ENCODE results near the gene GANC.
"Not testable (repeated sequence)": the region's sequence is repeated elsewhere in the genome, so short reads cannot be mapped to it uniquely, and the experiment has no call there.

The GANC gene

DNA sequence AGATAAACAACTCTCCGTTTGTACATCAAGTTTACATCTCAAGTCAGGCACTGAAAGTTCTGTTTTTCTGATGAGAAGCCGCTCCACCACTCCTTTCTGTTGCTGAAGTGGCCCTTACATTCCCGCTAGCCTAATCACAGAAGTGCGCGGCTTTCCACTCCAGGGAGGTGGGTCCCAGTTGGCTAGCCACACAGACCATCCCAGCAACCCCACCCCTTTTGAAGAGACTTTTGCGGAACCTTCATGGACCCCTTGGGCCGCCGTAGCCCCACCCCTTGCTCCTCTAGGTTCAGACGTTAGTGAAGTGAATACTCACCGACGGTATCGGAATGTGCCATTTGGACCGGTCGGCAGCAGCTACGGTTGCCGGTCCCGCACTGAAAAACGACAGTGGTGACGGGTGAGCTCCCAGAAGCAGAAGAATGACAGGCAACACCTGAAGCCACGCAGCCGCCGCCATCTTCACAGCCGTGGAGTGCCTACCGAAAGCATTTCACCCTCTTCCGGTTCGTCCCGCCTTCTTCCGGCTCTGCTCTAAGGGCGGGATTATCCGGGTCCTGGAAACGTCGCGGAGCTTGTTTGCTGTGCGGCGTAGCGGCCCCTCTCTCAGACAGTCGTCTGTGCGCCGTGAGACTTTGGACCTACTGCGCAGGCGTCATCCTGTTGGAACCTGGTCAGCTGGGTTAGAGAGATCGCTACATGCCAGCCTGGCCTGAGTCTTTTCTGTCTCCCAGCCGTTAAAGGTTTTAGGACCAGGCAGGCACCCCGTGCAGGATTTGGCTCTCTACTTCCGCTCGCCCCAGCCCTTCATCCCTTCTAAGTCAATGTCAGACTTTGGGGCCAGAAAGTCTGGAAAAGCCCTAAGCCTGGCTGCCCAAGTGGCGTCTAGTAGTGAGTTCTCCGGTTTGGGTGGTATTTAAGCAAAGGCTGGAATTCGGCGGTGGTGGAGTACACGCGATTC, at the start of gene GANC, which contains the start of gene TMEM87A:
GANC (plus strand) TSS at position 263 of the 961 bp plus-strand sequence. CDS start 1,281 bp downstream, outside the sequence.
TMEM87A (minus strand) TSS at position 495 of the 961 bp plus-strand sequence; CDS start at position 460, 35 bp downstream.
- DNase-seq = peak; percentile 99

DNA sequence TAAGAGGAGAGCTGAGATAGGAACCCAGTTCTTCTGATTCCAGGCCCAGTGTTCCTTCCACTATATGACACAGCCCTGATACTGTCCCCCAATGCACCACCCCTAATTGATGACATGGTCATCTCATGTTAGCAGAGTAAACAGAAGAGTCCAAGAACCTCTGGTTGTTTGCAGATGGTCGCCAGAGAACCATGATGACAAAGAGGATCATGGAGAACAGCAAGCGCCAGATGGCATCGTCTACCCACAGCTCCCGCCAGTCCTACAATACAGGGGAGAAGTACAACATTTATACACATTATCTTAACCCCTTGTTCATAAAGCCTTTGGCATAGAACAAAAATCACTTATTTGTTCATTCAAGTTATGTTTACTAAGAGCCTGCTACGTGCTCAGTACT, 46.4 kb upstream of the GANC start:
- DNase-seq = no peak

GRCh38 chr15:42228036-42228435, 45.0 kb upstream of the GANC start:
- DNase-seq = no peak

DNA sequence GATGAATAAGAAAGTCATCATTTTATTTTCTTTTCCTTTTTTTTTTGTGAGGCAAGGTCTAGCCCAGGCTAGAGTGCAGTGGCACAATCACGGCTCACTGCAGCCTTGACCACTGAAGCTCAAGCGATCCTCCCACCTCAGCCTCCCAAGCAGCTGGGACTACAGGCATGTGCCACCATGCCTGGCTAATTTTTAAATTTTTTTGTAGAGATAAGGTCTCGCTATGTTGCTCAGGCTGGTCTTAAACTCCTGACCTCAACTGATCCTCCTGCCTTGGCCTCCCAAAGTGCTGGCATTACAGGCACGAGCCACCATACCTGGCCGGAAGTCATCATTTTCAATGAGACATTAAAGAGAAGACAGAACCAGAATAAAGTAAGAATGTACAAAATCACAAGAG, 44.0 kb upstream of the GANC start:
- DNase-seq = not testable (repeated sequence)

- DNase-seq = no peak
Measured at GRCh38 chr15:42231088-42231487, 41.9 kb upstream of the GANC start.

- DNase-seq = no peak
Measured at GRCh38 chr15:42232606-42233005, 40.4 kb upstream of the GANC start.

DNA sequence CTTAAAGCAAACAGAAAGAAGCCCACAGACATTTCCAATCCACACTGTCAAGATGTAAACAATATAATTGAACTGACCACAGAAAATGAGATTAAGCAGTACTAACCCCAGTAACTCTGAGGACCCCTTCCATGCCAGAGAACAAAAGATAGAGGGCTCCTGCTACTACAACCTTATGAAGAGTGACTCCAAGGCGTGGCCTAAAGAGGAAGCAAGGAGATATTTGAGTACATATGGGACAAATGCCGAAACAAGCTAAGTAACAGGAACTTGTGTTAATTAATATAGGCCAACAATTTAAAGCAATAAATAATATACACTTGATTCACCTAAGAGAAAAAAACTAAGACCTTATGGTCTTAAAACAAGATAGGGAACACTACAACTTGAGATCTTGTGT, 39.9 kb upstream of the GANC start:
- no peak for DNase-seq

DNA sequence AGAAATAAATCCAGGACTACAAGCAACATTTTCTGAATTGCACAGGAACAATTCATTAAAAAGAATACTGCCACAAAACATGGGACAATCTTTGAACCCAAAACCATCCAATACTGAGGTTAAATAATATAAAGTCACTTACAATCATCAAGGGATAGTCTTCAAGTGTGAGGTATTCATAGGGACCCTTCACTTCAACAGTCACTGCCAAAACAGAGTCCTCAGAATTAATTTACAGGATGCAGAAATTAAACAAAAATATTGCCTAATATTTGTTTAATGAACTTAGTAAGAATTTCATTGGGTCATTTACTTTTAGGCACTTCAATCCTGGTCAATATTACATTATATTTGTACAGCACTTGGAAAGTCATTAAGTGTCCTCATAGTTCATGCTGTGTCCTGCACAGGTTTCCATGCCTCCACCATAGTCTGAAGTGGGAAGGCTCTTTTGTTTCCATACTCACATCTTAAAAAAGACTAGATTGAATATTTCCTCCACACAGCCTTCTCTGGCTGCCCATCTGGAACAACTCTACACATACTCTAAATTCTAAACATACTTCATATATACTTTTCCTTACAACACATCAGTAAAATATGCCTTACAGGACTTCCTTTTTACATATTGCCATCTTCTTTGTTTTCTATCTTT, 33.3 kb upstream of the GANC start:
- no peak for DNase-seq

DNA sequence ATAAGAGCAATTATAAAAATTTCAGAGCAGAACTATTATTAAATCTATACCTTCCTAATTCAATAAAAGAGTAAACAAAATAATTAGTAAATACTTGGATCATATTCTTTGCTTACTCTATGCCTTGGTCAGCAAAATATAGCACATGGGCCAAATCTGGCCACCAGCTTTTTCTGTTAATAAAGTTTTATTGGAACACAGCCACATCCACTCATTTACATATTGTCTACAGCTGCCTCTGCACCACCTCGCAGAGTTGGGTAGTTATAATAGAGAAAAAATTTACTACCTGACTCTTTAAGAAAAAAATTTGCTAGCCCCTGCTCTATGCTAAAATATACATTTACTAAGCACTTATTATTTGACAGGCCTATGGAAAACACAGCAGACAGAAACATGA, 32.2 kb upstream of the GANC start:
- no peak for DNase-seq

- DNase-seq = no peak
Measured at GRCh38 chr15:42253300-42253699, 19.7 kb upstream of the GANC start.

DNA sequence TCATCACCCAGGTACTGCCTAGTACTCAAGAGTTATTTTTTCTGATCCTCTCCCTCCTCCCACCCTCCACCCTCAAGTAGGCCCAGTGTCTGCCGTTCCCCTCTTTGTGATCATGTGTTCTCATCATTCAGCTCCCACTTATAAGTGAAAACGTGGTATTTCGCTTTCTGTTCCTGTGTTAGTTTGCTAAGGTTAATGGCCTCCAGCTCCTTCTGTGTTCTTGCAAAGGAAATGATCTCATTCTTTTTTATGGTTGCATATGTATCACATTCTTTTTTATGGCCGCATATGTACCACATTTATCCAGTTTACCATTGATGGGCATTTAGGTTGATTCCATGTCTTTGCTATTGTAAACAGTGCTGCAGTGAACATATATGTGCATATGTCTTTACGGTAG, 8.2 kb upstream of the GANC start:
- no peak for DNase-seq

GRCh38 chr15:42267286-42267685, 5.7 kb upstream of the GANC start:
- DNase-seq = no peak

DNA sequence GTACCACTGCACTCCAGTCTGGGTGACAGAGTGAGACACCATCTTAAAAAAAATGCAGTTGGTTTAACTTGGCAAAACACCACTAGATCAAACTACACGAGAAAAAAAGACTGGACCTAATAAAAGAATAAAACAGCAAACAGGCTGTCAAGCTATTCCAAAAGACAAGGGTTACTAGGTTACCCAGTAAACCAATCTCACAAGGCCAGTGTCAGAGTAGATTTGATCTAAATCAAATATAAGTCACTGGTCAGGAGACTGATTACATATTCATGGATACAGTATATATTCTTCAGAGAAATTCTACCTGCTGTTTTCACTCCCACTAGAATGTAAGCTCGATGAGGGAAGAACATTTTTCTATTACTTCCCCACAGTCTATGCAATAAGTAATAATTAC, 2.5 kb upstream of the GANC start:
- no peak for DNase-seq

DNA sequence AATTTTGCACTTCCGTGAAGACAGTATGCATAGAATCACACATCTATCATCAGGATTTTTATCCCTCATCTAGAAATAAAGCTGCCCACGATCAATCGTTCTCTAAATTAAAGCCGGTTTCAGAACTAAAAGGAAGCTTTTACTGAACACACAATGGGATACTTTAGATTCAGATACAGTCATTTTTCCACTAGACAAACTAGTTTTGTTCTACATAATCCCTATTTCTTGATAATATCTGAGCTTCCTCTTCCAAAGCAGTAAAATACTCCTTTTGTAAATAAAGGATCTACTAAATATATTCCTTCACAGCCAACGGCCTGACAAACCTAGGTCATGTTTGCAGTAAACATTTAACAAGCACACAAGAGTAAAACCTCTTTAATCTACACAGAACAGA, 2.0 kb upstream of the GANC start:
- no peak for DNase-seq

DNA sequence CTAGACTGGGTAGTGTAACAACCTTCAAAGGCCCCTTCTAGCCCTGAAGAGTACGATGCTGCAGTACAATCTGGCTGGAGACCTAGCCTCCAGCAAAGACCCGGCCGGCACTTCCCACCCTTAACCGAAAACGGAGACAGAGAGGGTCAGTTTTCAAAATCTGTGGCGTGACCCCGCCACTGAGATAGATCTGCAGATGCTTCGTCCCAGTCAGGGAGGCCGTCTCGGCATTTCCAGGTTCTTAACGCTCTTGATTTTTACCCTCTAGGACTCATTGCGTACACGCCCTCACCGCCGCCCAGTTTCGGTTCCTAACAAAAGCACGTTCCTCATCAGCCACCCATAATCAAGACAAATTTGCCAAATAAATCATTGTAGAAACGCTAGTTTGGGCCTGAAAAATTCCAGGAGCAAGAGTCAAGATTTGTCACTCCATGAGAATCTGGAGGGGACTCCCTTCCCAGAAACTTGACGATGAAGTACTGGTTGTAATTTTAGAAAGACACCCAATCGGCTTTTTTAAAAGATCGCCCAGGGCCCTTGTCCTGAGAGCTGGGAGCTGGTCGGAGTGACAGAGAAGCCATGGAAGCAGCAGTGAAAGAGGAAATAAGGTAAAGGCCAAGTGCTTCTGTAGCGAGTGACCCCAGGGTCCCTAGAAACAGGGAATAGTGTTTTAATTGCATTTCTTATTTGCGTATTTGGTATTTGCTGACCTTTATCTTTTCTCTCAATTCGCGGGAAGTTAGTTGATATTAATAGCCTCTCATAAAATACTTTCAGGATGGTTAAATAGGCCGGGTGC, 1.1 kb downstream of the GANC start:
- DNase-seq = peak; percentile 76

DNA sequence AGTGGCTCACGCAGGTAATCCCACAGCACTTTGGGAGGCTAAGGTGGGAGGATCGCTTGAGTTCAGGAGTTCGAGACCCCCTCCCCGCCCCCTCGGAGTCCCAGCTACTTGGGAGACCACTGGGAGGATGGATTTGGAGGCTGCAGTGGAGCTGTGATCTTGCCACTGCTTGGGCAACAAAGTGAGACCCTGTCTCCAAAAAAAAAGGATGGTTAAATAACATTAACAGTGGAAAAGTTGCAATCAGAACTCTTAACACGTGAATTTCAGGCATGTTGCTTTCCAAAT, 1.6 kb downstream of the GANC start:
- DNase-seq = peak; percentile 26

GRCh38 chr15:42275780-42276391, 2.9 kb downstream of the GANC start:
- DNase-seq = no peak

DNA sequence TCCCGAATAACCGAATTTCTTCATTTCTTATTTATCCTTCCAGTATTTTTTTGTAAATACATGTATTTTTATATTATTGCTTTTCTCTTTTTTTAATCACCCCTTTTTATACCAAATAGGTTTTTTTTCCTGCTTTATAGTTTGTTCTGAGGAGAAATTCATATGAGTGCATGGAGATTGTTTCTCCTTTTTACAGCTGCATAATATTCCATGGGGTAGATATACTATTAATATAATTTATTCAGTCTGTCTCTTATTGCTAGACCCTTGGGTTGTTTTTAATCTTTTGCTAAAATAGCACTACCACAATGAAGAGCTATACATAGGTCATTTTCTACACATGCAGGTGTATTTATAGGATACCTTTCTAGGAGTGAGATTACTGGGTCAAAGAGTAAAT, 3.8 kb downstream of the GANC start:
- no peak for DNase-seq

DNA sequence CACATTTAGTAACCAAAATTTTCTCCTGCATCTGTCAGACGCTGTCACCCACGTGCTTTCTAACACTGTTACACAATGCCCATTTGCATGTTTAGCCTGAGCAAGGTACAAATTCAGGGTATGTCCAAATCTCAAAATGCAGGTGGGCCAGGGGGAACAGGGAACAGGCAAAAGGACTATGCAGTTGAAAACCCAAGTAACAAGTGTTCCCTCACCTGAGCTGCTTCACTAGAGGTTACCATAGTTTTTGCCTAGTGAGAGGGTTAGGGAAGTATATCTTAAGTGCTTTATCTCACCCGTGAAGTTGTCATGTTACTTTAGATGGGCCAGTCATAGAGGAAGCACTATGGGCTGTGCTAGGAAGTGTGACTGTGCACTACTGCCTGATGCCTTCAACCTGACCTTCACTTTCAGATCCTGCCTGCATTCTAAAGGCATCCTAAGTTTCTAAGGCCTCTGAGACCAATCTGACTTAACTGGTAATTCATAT, 6.3 kb downstream of the GANC start:
- no peak for DNase-seq

GRCh38 chr15:42282344-42282743, 9.3 kb downstream of the GANC start:
- DNase-seq = no peak

DNA sequence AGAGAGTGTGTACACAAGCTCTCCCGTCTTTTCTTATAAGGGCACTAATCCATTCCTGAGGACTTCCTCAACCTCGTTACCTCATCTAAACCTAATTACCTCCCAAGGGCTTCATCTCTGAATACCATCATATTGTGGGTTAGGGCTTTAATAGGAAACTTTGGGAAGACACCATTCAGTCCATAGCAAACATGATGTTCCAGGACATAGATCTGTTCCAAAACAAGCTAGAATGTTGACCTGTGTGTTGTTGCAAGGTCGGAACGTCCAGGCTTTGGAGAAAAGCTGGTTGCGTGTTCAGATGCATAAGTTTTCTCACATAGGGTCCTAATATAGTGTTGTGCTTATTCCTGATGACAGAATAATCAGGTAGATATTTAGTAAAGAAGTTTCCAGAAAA, 9.9 kb downstream of the GANC start:
- DNase-seq = no peak

- no peak for DNase-seq
Measured at GRCh38 chr15:42283671-42284070, 10.7 kb downstream of the GANC start.

- DNase-seq = no peak
Measured at GRCh38 chr15:42284551-42284950, 11.6 kb downstream of the GANC start.
